Stimulated activated naive B cell treated with anti-CD40 and anti-IgM and Interleukin-4, amounts not matched to agents 10 μg/mL and 1 μg/mL and 100 μg/mL, for 72 hours (primary cell): ENCODE data around the gene TANGO2.
A peak's percentile ranks its signal among the peaks of the same experiment; 100 is the strongest.

Source experiments
- ATAC-seq, 2 donors: fragments of 150-1000 bp; cut with Tn5 transposase; replicated peaks; 2 replicates each; pipeline ENCODE4 v1.10.0; 2021; ENCODE audit warnings: moderate library complexity in 1 of 2
- DNase-seq: peaks from one replicate; pipeline ENCODE4 v3.0.0; 2021
- H3K27ac Mint-ChIP-seq: one replicate; pipeline ENCODE4 v1.8.0; 2022; ENCODE audit warnings: mild to moderate bottlenecking, mixed read lengths
- H3K27me3 Mint-ChIP-seq, 2 donors: one replicate each; pipeline ENCODE4 v1.8.0; 2022; ENCODE audit warnings: mixed read lengths in 2 of 2
- H3K36me3 Mint-ChIP-seq, 2 donors: one replicate each; pipeline ENCODE4 v1.8.0; 2022; ENCODE audit warnings: mixed read lengths in 2 of 2, mild to moderate bottlenecking in 1 of 2
- H3K4me1 Mint-ChIP-seq, 2 donors: one replicate each; pipeline ENCODE4 v1.8.0; 2022; ENCODE audit warnings: mixed read lengths in 2 of 2, mild to moderate bottlenecking in 1 of 2
- H3K4me3 Mint-ChIP-seq, 2 donors: one replicate each; pipeline ENCODE4 v1.8.0; 2022; ENCODE audit warnings: mild to moderate bottlenecking in 2 of 2, mixed read lengths in 2 of 2, moderate library complexity in 1 of 2
- H3K9me3 Mint-ChIP-seq, 2 donors: one replicate each; pipeline ENCODE4 v1.8.0; 2022; ENCODE audit warnings: mixed read lengths in 2 of 2, mild to moderate bottlenecking in 1 of 2

TANGO2 gene

GRCh38 chr22:19988331-19988808 lies 32.5 kb upstream of the TANGO2 start:
- Mint-ChIP-seq H3K9me3 (no peaks in the 10 kb centered on the region), H3K4me3 (peak overlapping the region in 1 of 2 donors; percentile 62), H3K36me3 (no peaks in the 10 kb centered on the region), H3K27me3 (peaks cover 0 to 5% of the 10 kb centered on the region in 2 donors), H3K4me1 (peaks cover 6 to 17% of the 10 kb centered on the region in 2 donors), H3K27ac (no peak overlapping the region)
- no peak for DNase-seq
- ATAC-seq, result no peak

- Mint-ChIP-seq H3K27ac (no peak overlapping the region), H3K27me3 (peaks cover 0 to 11% of the 10 kb centered on the region in 2 donors), H3K4me3 (no peak overlapping the region), H3K9me3 (no peaks in the 10 kb centered on the region), H3K36me3 (no peaks in the 10 kb centered on the region), H3K4me1 (peaks cover 7 to 17% of the 10 kb centered on the region in 2 donors)
- DNase-seq, result no peak
- ATAC-seq, result no peak
These were observed 31.8 kb upstream of the TANGO2 start for GRCh38 chr22:19988965-19989724.

GRCh38 chr22:19989725-19990067 lies 31.2 kb upstream of the TANGO2 start:
- H3K4me3 Mint-ChIP-seq, result no peak overlapping the region
- no peak for ATAC-seq
- DNase-seq, result no peak
- H3K27ac Mint-ChIP-seq, result no peak overlapping the region
- H3K36me3 Mint-ChIP-seq, result no peaks in the 10 kb centered on the region
- peaks cover under 1 to 13% of the 10 kb centered on the region in 2 donors for H3K27me3 Mint-ChIP-seq
- H3K9me3 Mint-ChIP-seq, result no peaks in the 10 kb centered on the region
- peaks cover 8 to 17% of the 10 kb centered on the region in 2 donors for H3K4me1 Mint-ChIP-seq

GRCh38 chr22:19990188-19990587 lies 30.7 kb upstream of the TANGO2 start:
- Mint-ChIP-seq H3K27ac (no peak overlapping the region), H3K4me1 (peaks cover 12% of the 10 kb centered on the region in 2 donors), H3K36me3 (no peaks in the 10 kb centered on the region), H3K27me3 (peaks cover 6 to 14% of the 10 kb centered on the region in 2 donors), H3K4me3 (no peak overlapping the region), H3K9me3 (peaks cover 0 to 2% of the 10 kb centered on the region in 2 donors)
- ATAC-seq (no peak), DNase-seq (no peak)

GRCh38 chr22:19990609-19991394 lies 30.1 kb upstream of the TANGO2 start:
- no peak for ATAC-seq
- Mint-ChIP-seq H3K36me3 (no peaks in the 10 kb centered on the region), H3K27me3 (peaks cover 8 to 14% of the 10 kb centered on the region in 2 donors), H3K4me3 (no peak overlapping the region), H3K9me3 (peaks cover 0 to 2% of the 10 kb centered on the region in 2 donors), H3K4me1 (peaks cover 8 to 12% of the 10 kb centered on the region in 2 donors), H3K27ac (no peak overlapping the region)
- DNase-seq, result no peak

- Mint-ChIP-seq H3K36me3 (no peaks in the 10 kb centered on the region), H3K27ac (no peak overlapping the region), H3K4me1 (peaks cover 3 to 10% of the 10 kb centered on the region in 2 donors), H3K27me3 (peaks cover 8 to 14% of the 10 kb centered on the region in 2 donors), H3K4me3 (no peak overlapping the region), H3K9me3 (peaks cover 0 to 2% of the 10 kb centered on the region in 2 donors)
- DNase-seq (no peak), ATAC-seq (no peak)
These were observed 29.6 kb upstream of the TANGO2 start for GRCh38 chr22:19991395-19991644.

- H3K4me3 Mint-ChIP-seq, result no peak overlapping the region
These were observed 29.1 kb upstream of the TANGO2 start for GRCh38 chr22:19991645-19992451.

GRCh38 chr22:19992481-19992911 lies 28.4 kb upstream of the TANGO2 start:
- H3K27ac Mint-ChIP-seq, result no peak overlapping the region

More at GRCh38 chr22:19991645-19992451, 29.1 kb upstream of the TANGO2 start:
- Mint-ChIP-seq H3K27me3 (peaks cover 8 to 17% of the 10 kb centered on the region in 2 donors), H3K27ac (no peak overlapping the region), H3K9me3 (peaks cover 0 to 2% of the 10 kb centered on the region in 2 donors), H3K36me3 (no peaks in the 10 kb centered on the region), H3K4me1 (peaks cover 0 to 9% of the 10 kb centered on the region in 2 donors)
- ATAC-seq, result no peak
- no peak for DNase-seq

GRCh38 chr22:19992921-19993355 lies 28.0 kb upstream of the TANGO2 start:
- no peak overlapping the region for H3K4me3 Mint-ChIP-seq
- ATAC-seq (no peak), DNase-seq (no peak)
- no peak overlapping the region for H3K27ac Mint-ChIP-seq
- peaks cover 0 to 2% of the 10 kb centered on the region in 2 donors for H3K9me3 Mint-ChIP-seq
- peaks cover 0 to 9% of the 10 kb centered on the region in 2 donors for H3K4me1 Mint-ChIP-seq
- peaks cover 13 to 18% of the 10 kb centered on the region in 2 donors for H3K27me3 Mint-ChIP-seq
- H3K36me3 Mint-ChIP-seq, result no peaks in the 10 kb centered on the region

More at GRCh38 chr22:19992481-19992911, 28.4 kb upstream of the TANGO2 start:
- Mint-ChIP-seq H3K4me3 (no peak overlapping the region), H3K27me3 (peaks cover 10 to 18% of the 10 kb centered on the region in 2 donors), H3K9me3 (peaks cover 0 to 2% of the 10 kb centered on the region in 2 donors), H3K4me1 (peaks cover 0 to 9% of the 10 kb centered on the region in 2 donors), H3K36me3 (no peaks in the 10 kb centered on the region)
- ATAC-seq (no peak), DNase-seq (no peak)

GRCh38 chr22:19993926-19994325 lies 27.0 kb upstream of the TANGO2 start:
- Mint-ChIP-seq H3K4me1 (peaks cover 0 to 9% of the 10 kb centered on the region in 2 donors), H3K27ac (no peak overlapping the region), H3K36me3 (no peaks in the 10 kb centered on the region), H3K4me3 (no peak overlapping the region), H3K9me3 (peaks cover 0 to 2% of the 10 kb centered on the region in 2 donors), H3K27me3 (peaks cover 13 to 18% of the 10 kb centered on the region in 2 donors)
- ATAC-seq, result no peak
- DNase-seq, result no peak

GRCh38 chr22:19994851-19995610 lies 25.9 kb upstream of the TANGO2 start:
- ATAC-seq (no peak), DNase-seq (no peak)
- no peak overlapping the region for H3K4me3 Mint-ChIP-seq
- H3K27ac Mint-ChIP-seq, result no peak overlapping the region
- H3K9me3 Mint-ChIP-seq, result peaks cover 0 to 2% of the 10 kb centered on the region in 2 donors
- no peaks in the 10 kb centered on the region for H3K36me3 Mint-ChIP-seq
- H3K4me1 Mint-ChIP-seq, result peaks cover 0 to 9% of the 10 kb centered on the region in 2 donors
- H3K27me3 Mint-ChIP-seq, result peaks cover 13 to 18% of the 10 kb centered on the region in 2 donors

- Mint-ChIP-seq H3K27me3 (peaks cover 13 to 18% of the 10 kb centered on the region in 2 donors), H3K4me3 (no peak overlapping the region), H3K4me1 (peaks cover 0 to 9% of the 10 kb centered on the region in 2 donors), H3K9me3 (peaks cover 0 to 2% of the 10 kb centered on the region in 2 donors), H3K27ac (no peak overlapping the region), H3K36me3 (no peaks in the 10 kb centered on the region)
- ATAC-seq, result no peak
- DNase-seq, result no peak
These were observed 25.1 kb upstream of the TANGO2 start for GRCh38 chr22:19995611-19996339.
